Naive thymus-derived CD4-positive, alpha-beta T cell (primary cell): ENCODE data around the gene PON3. TPM values are rescaled to one million over a fixed set of nuclear protein-coding genes. Genes with fewer than 3 reads are reported as not detected.

Source experiments
- ATAC-seq: fragments of 150-1000 bp; cut with Tn5 transposase; 2 replicates; pipeline ENCODE4 v1.10.0; 2021; ENCODE audit warnings: mild to moderate bottlenecking, moderate library complexity
- CTCF ChIA-PET: fragments of 350-600 bp; sonication (Branson Sonifier 250); formaldehyde crosslinking; loops from one replicate; lab custom pipeline; 2021; ENCODE audit warnings: antibody characterized with exemption; lab: Charles Lee
- POLR2A ChIA-PET: fragments of 350-600 bp; sonication (Branson Sonifier 250); formaldehyde crosslinking; loops from one replicate; lab custom pipeline; 2021; ENCODE audit warnings: antibody characterized with exemption, inconsistent platforms; lab: Charles Lee
- DNase-seq, 9 donors: peaks; one replicate each; pipeline versions ENCODE4 v3.0.0 to v3.0.0-alpha.2; 2020 to 2022; ENCODE audit warnings: mixed read lengths in 1 of 9
- H3K27ac ChIP-seq: one replicate; pipeline ENCODE4 v1.7.0; 2013; ENCODE audit warnings: mild to moderate bottlenecking, low read depth, low read length, moderate library complexity
- H3K27me3 ChIP-seq, 2 donors: one replicate each; pipeline ENCODE4 v1.7.0; 2013; ENCODE audit warnings: low read length in 2 of 2, mild to moderate bottlenecking in 2 of 2, moderate library complexity in 2 of 2; ENCODE audit not compliant: control insufficient read depth in 2 of 2, insufficient read depth in 2 of 2
- H3K36me3 ChIP-seq, 3 experiments: 1 replicate in 2 of 3; 2 replicates in 1 of 3; pipeline ENCODE4 v1.7.0; 2013; ENCODE audit warnings: low read length in 3 of 3, mild to moderate bottlenecking in 3 of 3, moderate library complexity in 1 of 3; ENCODE audit not compliant: insufficient read depth in 3 of 3, control insufficient read depth in 2 of 3
- H3K4me1 ChIP-seq, 2 donors: one replicate each; pipeline ENCODE4 v1.7.0; 2013; ENCODE audit warnings: low read length in 2 of 2, mild to moderate bottlenecking in 2 of 2, moderate library complexity in 1 of 2; ENCODE audit not compliant: control insufficient read depth in 2 of 2, insufficient read depth in 2 of 2
- H3K4me3 ChIP-seq: 2 replicates; pipeline ENCODE4 v1.7.0; 2013; ENCODE audit warnings: mild to moderate bottlenecking, low read length
- H3K9me3 ChIP-seq, 3 experiments: 1 replicate in 2 of 3; 2 replicates in 1 of 3; pipeline ENCODE4 v1.7.0; 2013; ENCODE audit warnings: low read length in 3 of 3; ENCODE audit not compliant: control insufficient read depth in 2 of 3
- H3K27ac Mint-ChIP-seq, 9 donors: one replicate each; pipeline ENCODE4 v1.8.0; 2020 to 2022; ENCODE audit warnings: mixed read lengths in 9 of 9, mild to moderate bottlenecking in 8 of 9, moderate library complexity in 5 of 9, inconsistent platforms in 2 of 9
- H3K27me3 Mint-ChIP-seq, 5 donors: one replicate each; pipeline ENCODE4 v1.8.0; 2021 to 2022; ENCODE audit warnings: mixed read lengths in 5 of 5, mild to moderate bottlenecking in 1 of 5
- H3K36me3 Mint-ChIP-seq, 5 donors: one replicate each; pipeline ENCODE4 v1.8.0; 2020 to 2022; ENCODE audit warnings: mixed read lengths in 5 of 5, mild to moderate bottlenecking in 3 of 5, inconsistent platforms in 1 of 5
- H3K4me1 Mint-ChIP-seq, 7 donors: one replicate each; pipeline ENCODE4 v1.8.0; 2020 to 2022; ENCODE audit warnings: mixed read lengths in 7 of 7, mild to moderate bottlenecking in 3 of 7, inconsistent platforms in 1 of 7
- H3K4me3 Mint-ChIP-seq, 10 donors: one replicate each; pipeline ENCODE4 v1.8.0; 2020 to 2022; ENCODE audit warnings: mild to moderate bottlenecking in 10 of 10, mixed read lengths in 10 of 10, moderate library complexity in 6 of 10, inconsistent platforms in 2 of 10
- H3K9me3 Mint-ChIP-seq, 11 donors: one replicate each; pipeline ENCODE4 v1.8.0; 2020 to 2022; ENCODE audit warnings: mixed read lengths in 11 of 11, mild to moderate bottlenecking in 4 of 11, inconsistent platforms in 1 of 11, moderate library complexity in 1 of 11
- intact Hi-C, 2 donors: fragments of 100-400 bp; cut with micrococcal nuclease; formaldehyde crosslinking; loops; one replicate each; pipeline ENCODE4 v1.15.1; 2023
- polyA plus RNA-seq, 2 donors: library from polyadenylated mRNA; unstranded; fragments of 300-500 nt; fragmentation: Illumina TruSeq; gene quantifications; one replicate each; pipeline ENCODE4 v1.2.3, GENCODE V29; 2021
- total RNA-seq, 6 experiments: library from RNA in 5 of 6; stranded (reverse) in 5 of 6; gene quantifications; 1 replicate in 5 of 6; 2 replicates in 1 of 6; pipeline ENCODE4 v1.2.3 and lab custom pipeline; 2021 to 2026

PON3 gene
- total and polyA plus RNA-seq, 7 experiments from 2014 or later: 0.65 TPM; not detected in 6

- no peaks in the 10 kb centered on the region for H3K27me3 ChIP-seq
- H3K27ac ChIP-seq: peak within 1 kb of the TSS; percentile 60
- no peaks in the 10 kb centered on the region for H3K36me3 ChIP-seq
- Mint-ChIP-seq H3K9me3 (no peaks in the 10 kb centered on the region), H3K27ac (peak within 1 kb of the TSS; percentile 66 to 95 (median 88)), H3K4me1 (peaks cover 3 to 18% (median 17%) of the 10 kb centered on the region in 7 donors), H3K36me3 (peaks cover 0 to 3% (median 0%) of the 10 kb centered on the region in 5 donors), H3K27me3 (peaks cover 0 to 17% (median 3%) of the 10 kb centered on the region in 5 donors), H3K4me3 (peak within 1 kb of the TSS; percentile 84 to 98 (median 90))
- peak; percentile 90 for ATAC-seq
- no peaks in the 10 kb centered on the region for H3K9me3 ChIP-seq
- DNase-seq: peak; percentile 7 to 56 (median 41)
- CTCF ChIA-PET: interaction anchor here (1.4 kb wide), 1 partner anchor 42 kb away, joined by 5 read pairs; no protein-coding TSS in a partner anchor
- POLR2A ChIA-PET: no interaction called here
- peaks cover 0 to 3% of the 10 kb centered on the region in 2 donors for H3K4me1 ChIP-seq
- H3K4me3 ChIP-seq: peak within 1 kb of the TSS; percentile 55
- intact Hi-C loops: loop anchor here (5.0 kb wide), 3 partner anchors 102 to 922 kb away; partner anchors contain the start of gene SGCE (in 1 of the 2)
Measured at GRCh38 chr7:95434557-95435421, 38.6 kb upstream of the PON3 start, which contains the start of gene PON2. Gene PON2 (minus strand): TSS chr7:95435028. CDS start chr7:95434951, 77 bp downstream.

GRCh38 chr7:95433952-95434556 lies 37.9 kb upstream of the PON3 start:
- POLR2A ChIA-PET: no interaction called here
- ATAC-seq (peak; percentile 11), DNase-seq (peak in 3 of 9 donors; percentile 1 to 9 (median 2))
- H3K4me1 ChIP-seq: peaks cover 0 to 3% of the 10 kb centered on the region in 2 donors
- no peaks in the 10 kb centered on the region for H3K9me3 ChIP-seq
- H3K27me3 ChIP-seq: no peaks in the 10 kb centered on the region
- CTCF ChIA-PET: interaction anchor here (0.6 to 1.4 kb wide), 2 partner anchors 42 to 1468 kb away, joined by 3 to 5 read pairs; no protein-coding TSS in a partner anchor
- peak overlapping the region; percentile 55 for H3K4me3 ChIP-seq
- no peaks in the 10 kb centered on the region for H3K36me3 ChIP-seq
- intact Hi-C loops: loop anchor here in 1 of 2 donors (5.0 kb wide), 1 partner anchor 102 kb away; no protein-coding TSS in a partner anchor
- peaks cover 0 to 3% (median 0%) of the 10 kb centered on the region in 5 donors for H3K36me3 Mint-ChIP-seq
- H3K9me3 Mint-ChIP-seq: peaks cover 0 to 3% (median 0%) of the 10 kb centered on the region in 11 donors
- H3K27me3 Mint-ChIP-seq: peaks cover 0 to 17% (median 3%) of the 10 kb centered on the region in 5 donors
- H3K4me1 Mint-ChIP-seq: peaks cover 3 to 18% (median 17%) of the 10 kb centered on the region in 7 donors
- peak overlapping the region; percentile 60 for H3K27ac ChIP-seq
- peak overlapping the region; percentile 40 to 98 (median 87) for H3K4me3 Mint-ChIP-seq
- peak overlapping the region; percentile 33 to 88 (median 65) for H3K27ac Mint-ChIP-seq

GRCh38 chr7:95433129-95433528 lies 37.0 kb upstream of the PON3 start:
- Mint-ChIP-seq H3K36me3 (peaks cover 0 to 3% (median 0%) of the 10 kb centered on the region in 5 donors), H3K4me1 (peaks cover 3 to 18% (median 17%) of the 10 kb centered on the region in 7 donors), H3K4me3 (peak overlapping the region in 1 of 10 donors; percentile 91), H3K9me3 (peaks cover 0 to 4% (median 0%) of the 10 kb centered on the region in 11 donors), H3K27me3 (peaks cover 0 to 17% (median 3%) of the 10 kb centered on the region in 5 donors), H3K27ac (no peak overlapping the region)
- CTCF ChIA-PET: no interaction called here
- Histone ChIP-seq H3K27ac (no peak overlapping the region), H3K9me3 (no peaks in the 10 kb centered on the region), H3K4me1 (peaks cover 0 to 3% of the 10 kb centered on the region in 2 donors), H3K27me3 (no peaks in the 10 kb centered on the region), H3K36me3 (no peaks in the 10 kb centered on the region), H3K4me3 (no peak overlapping the region)
- POLR2A ChIA-PET: no interaction called here
- ATAC-seq (no peak), DNase-seq (no peak)
- intact Hi-C loops: loop anchor here in 1 of 2 donors (5.0 kb wide), 1 partner anchor 101 kb away; no protein-coding TSS in a partner anchor

- POLR2A ChIA-PET: no interaction called here
- H3K27ac Mint-ChIP-seq: no peak overlapping the region
- peaks cover 3 to 18% (median 17%) of the 10 kb centered on the region in 7 donors for H3K4me1 Mint-ChIP-seq
- intact Hi-C loops: loop anchor here in 1 of 2 donors (5.0 kb wide), 1 partner anchor 100 kb away; no protein-coding TSS in a partner anchor
- Histone ChIP-seq H3K36me3 (no peaks in the 10 kb centered on the region), H3K4me1 (peaks cover 0 to 3% of the 10 kb centered on the region in 2 donors), H3K27ac (no peak overlapping the region), H3K9me3 (no peaks in the 10 kb centered on the region), H3K27me3 (no peaks in the 10 kb centered on the region), H3K4me3 (no peak overlapping the region)
- H3K27me3 Mint-ChIP-seq: peaks cover 0 to 17% (median 3%) of the 10 kb centered on the region in 5 donors
- H3K9me3 Mint-ChIP-seq: peaks cover 0 to 4% (median 0%) of the 10 kb centered on the region in 11 donors
- ATAC-seq (no peak), DNase-seq (no peak)
- H3K36me3 Mint-ChIP-seq: peaks cover 0 to 3% (median 0%) of the 10 kb centered on the region in 5 donors
- no peak overlapping the region for H3K4me3 Mint-ChIP-seq
- CTCF ChIA-PET: interaction anchor here (0.8 kb wide), 1 partner anchor 648 kb away, joined by 3 read pairs; no protein-coding TSS in a partner anchor
Measured at GRCh38 chr7:95432606-95433005, 36.4 kb upstream of the PON3 start.

GRCh38 chr7:95430864-95431263 lies 34.7 kb upstream of the PON3 start:
- peaks cover 0 to 3% (median 0%) of the 10 kb centered on the region in 5 donors for H3K36me3 Mint-ChIP-seq
- H3K9me3 ChIP-seq: no peaks in the 10 kb centered on the region
- ChIA-PET POLR2A (no interaction called here), CTCF (no interaction called here)
- no peak overlapping the region for H3K4me3 ChIP-seq
- no peaks in the 10 kb centered on the region for H3K36me3 ChIP-seq
- peaks cover 0 to 4% (median 0%) of the 10 kb centered on the region in 11 donors for H3K9me3 Mint-ChIP-seq
- peaks cover 3 to 18% (median 17%) of the 10 kb centered on the region in 7 donors for H3K4me1 Mint-ChIP-seq
- DNase-seq (no peak), ATAC-seq (no peak)
- no peaks in the 10 kb centered on the region for H3K27me3 ChIP-seq
- no peak overlapping the region for H3K27ac ChIP-seq
- intact Hi-C loops: loop anchor here in 1 of 2 donors (5.0 kb wide), 1 partner anchor 99 kb away; no protein-coding TSS in a partner anchor
- peaks cover 0 to 9% (median 3%) of the 10 kb centered on the region in 5 donors for H3K27me3 Mint-ChIP-seq
- H3K4me3 Mint-ChIP-seq: no peak overlapping the region
- H3K4me1 ChIP-seq: peaks cover 0 to 3% of the 10 kb centered on the region in 2 donors
- H3K27ac Mint-ChIP-seq: no peak overlapping the region
